ENCODE results near the gene RIMBP2. TPM values are rescaled to one million over a fixed set of nuclear protein-coding genes. Genes with fewer than 3 reads are reported as not detected.

The RIMBP2 gene
- total and polyA plus RNA-seq, 11 donors: 2.1 TPM; not detected in 10

DNA sequence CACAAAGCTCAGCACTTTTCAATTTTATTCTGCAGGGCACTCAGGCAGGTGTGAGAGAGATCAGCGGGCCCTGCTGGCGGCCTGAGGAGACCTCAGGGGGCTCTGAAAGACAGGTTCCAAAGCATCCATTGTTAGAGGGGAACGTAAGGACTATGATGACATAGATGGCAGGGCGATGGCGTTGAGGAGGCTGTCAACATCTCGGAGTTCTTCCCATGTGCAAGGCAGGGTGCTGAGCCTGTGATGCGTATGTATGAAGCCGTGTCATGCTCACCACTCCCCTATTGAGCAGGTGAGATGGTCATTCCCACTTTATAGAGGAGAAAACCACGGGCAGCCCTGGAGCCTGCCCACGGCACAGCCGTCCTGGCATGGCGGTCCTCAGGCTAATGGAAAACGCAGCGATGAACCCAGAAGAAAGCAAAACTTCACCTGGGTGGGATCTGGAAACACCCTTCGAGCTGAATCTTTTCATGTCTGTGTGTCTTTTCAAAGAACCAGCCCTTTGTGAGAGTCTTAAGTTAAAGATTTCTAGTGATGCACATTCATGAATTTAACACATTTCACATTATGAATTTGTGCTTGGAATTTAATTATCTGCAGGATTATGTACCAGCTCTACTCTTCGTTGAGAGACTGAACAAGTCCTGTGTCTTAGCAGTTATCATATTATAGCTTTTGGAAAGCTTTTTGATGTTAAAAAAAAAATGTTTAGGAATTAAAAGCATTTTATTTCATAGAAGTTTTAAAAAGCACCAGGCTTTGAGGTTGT is 64.7 kb downstream of the RIMBP2 start:
- Histone ChIP-seq H3K4me1 (no peaks in the 10 kb centered on the region), H3K27me3 (peaks cover 0 to 10% (median 0%) of the 10 kb centered on the region in 9 donors), H3K36me3 (no peaks in the 10 kb centered on the region), H3K4me3 (no peak overlapping the region), H3K9me3 (peaks cover 0 to 9% (median 0%) of the 10 kb centered on the region in 12 donors), H3K27ac (no peak overlapping the region)
- intact Hi-C loops (cut with DNase I): no loop called here
- 76 to 85% (median 80%) methylated on average over 16 of the region's 16 CpGs for WGBS, 4 donors
- no peak for TF ChIP-seq POLR2A (IDR thresholded peaks at IDR 0.05)
- ATAC-seq (no peak), DNase-seq (no peak)

DNA sequence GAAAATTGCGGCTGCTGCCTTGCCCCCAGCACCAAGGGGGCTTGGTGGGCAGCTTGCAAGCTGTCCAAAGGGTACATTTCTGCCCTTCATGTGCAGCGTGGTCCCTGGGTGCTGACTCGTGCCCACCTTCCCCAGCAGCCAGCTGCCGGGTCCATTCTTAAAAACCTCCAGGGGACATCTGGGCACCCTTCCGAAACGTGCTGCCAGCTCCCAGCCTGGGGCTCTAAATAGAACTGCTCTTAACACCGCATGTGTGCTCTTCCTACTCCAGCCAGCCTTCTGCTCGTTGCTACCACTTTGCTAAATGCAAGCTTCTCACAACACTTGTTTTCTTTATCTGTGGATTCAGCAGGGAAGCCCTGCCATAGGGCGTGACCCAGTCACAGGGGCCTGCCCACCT is 66.0 kb downstream of the RIMBP2 start:
- TF ChIP-seq POLR2A (IDR thresholded peaks at IDR 0.05): no peak
- TF ChIP-seq, protein P1, sequence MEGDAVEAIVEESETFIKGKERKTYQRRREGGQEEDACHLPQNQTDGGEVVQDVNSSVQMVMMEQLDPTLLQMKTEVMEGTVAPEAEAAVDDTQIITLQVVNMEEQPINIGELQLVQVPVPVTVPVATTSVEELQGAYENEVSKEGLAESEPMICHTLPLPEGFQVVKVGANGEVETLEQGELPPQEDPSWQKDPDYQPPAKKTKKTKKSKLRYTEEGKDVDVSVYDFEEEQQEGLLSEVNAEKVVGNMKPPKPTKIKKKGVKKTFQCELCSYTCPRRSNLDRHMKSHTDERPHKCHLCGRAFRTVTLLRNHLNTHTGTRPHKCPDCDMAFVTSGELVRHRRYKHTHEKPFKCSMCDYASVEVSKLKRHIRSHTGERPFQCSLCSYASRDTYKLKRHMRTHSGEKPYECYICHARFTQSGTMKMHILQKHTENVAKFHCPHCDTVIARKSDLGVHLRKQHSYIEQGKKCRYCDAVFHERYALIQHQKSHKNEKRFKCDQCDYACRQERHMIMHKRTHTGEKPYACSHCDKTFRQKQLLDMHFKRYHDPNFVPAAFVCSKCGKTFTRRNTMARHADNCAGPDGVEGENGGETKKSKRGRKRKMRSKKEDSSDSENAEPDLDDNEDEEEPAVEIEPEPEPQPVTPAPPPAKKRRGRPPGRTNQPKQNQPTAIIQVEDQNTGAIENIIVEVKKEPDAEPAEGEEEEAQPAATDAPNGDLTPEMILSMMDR (IDR thresholded peaks at IDR 0.05): no peak
- intact Hi-C loops (cut with DNase I): no loop called here
- Histone ChIP-seq H3K4me3 (no peak overlapping the region), H3K27me3 (peaks cover 0 to 8% (median 0%) of the 10 kb centered on the region in 9 donors), H3K4me1 (no peaks in the 10 kb centered on the region), H3K27ac (no peak overlapping the region), H3K9me3 (peaks cover 0 to 9% (median 0%) of the 10 kb centered on the region in 12 donors), H3K36me3 (no peaks in the 10 kb centered on the region)
- no peak for DNase-seq
- WGBS, 4 donors: 40 to 47% (median 44%) methylated on average over 9 of the region's 9 CpGs
- peak in 2 of 4 donors; percentile 41 to 64 for ATAC-seq

DNA sequence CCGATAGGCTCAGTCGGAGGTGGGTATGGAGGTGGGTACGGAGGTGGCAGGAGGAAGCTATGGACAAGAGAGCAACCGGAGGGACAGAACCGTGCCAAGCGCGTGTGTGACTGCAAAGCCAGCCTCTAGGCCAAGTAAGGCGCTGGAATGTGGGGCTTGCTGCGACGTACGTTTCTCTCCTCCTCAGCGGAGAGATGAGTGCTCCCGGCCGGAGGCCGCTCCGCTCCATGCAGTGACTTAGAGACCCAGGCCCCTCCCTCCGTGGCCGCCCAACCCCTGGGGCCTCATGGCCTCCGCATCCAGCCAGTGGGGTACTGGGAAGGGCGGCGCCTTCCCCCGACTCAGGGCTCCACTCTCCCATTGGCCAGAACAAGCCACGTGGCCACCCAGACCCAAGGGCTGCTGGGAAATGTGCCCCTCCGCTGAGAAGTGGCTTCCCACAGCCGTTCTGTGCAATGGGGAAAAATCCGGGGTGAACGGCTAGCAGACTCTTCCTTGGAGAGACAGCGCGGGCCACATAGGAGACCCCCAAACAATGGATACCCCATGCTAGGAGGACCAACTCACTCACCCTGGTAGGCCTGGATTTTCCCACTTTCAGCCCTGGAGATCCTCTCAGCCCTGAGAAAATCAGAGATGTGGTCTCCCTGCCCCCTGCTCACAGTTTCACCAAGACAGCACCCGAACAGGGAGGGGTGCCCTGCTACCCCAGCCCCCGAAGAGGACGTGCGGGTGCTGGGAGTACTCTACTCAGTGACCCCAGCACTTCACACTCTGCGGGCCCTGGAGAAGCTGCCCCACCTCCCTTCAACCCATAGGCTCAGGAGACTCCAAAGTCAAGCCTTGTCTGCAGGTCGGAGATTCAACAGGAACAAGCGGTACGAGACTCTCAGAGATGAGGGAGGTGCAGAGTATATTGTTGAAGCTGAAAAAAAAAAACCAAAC is 66.7 kb downstream of the RIMBP2 start:
- Histone ChIP-seq H3K27ac (no peak overlapping the region), H3K4me1 (no peaks in the 10 kb centered on the region), H3K36me3 (no peaks in the 10 kb centered on the region), H3K27me3 (peaks cover 0 to 8% (median 0%) of the 10 kb centered on the region in 9 donors), H3K4me3 (no peak overlapping the region), H3K9me3 (peaks cover 0 to 9% (median 0%) of the 10 kb centered on the region in 12 donors)
- 89 to 92% (median 89%) methylated on average over 30 to 37 of the region's 37 CpGs for WGBS, 4 donors
- DNase-seq (no peak), ATAC-seq (no peak)
- TF ChIP-seq POLR2A (IDR thresholded peaks at IDR 0.05): no peak
- TF ChIP-seq, protein P1 (IDR thresholded peaks at IDR 0.05): no peak
- intact Hi-C loops (cut with DNase I): no loop called here

DNA sequence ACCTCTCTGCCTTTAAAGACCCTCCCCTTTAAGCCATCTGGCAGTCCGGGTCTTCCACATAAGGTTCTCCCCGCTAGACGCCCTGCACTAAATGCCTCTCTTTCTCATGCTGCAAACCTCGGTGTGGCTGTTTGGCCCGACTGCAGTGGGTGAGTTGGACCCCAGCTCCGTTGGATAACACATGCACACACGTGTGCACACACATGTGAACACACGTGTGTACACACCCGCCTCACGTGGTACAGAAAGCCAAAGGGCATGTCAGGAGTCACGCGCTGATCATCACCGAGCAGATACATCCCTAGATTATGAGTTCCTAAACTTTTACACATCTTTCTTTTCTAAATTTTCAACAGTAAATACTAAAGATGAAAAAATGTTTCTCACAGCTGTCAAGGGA is 68.3 kb downstream of the RIMBP2 start:
- WGBS, 4 donors: 81 to 85% (median 83%) methylated on average over 13 of the region's 13 CpGs
- H3K27ac ChIP-seq: no peak overlapping the region
- intact Hi-C loops (cut with DNase I): no loop called here
- H3K4me3 ChIP-seq: no peak overlapping the region
- DNase-seq (no peak), ATAC-seq (no peak)
- peaks cover 0 to 13% (median 0%) of the 10 kb centered on the region in 9 donors for H3K27me3 ChIP-seq
- H3K9me3 ChIP-seq: no peaks in the 10 kb centered on the region
- no peak for TF ChIP-seq POLR2A (IDR thresholded peaks at IDR 0.05)
- TF ChIP-seq, protein P1 (IDR thresholded peaks at IDR 0.05): no peak
- H3K36me3 ChIP-seq: no peaks in the 10 kb centered on the region
- no peaks in the 10 kb centered on the region for H3K4me1 ChIP-seq
